Hepatocyte (in vitro differentiated cells): ENCODE data around the gene BICD1.

ENCODE experiments used
- CTCF ChIP-seq: fragments of 200-600 bp; sonication (generic); IDR thresholded peaks from 2 replicates; pipeline ENCODE4 v1.5.1; 2016; ENCODE audit warnings: antibody characterized with exemption, mild to moderate bottlenecking; ENCODE audit not compliant: poor library complexity
- EZH2 ChIP-seq: fragments of 200-600 bp; sonication (generic); IDR thresholded peaks from 2 replicates; pipeline ENCODE4 v1.6.1; 2016; ENCODE audit warnings: antibody characterized with exemption, mild to moderate bottlenecking, borderline replicate concordance
- EZH2phosphoT487 ChIP-seq: fragments of 200-600 bp; sonication (generic); IDR thresholded peaks from one replicate; pipeline ENCODE4 v1.6.1; 2018; ENCODE audit warnings: antibody characterized with exemption, mild to moderate bottlenecking, low read depth, moderate library complexity; ENCODE audit not compliant: unreplicated experiment, severe bottlenecking

DNA sequence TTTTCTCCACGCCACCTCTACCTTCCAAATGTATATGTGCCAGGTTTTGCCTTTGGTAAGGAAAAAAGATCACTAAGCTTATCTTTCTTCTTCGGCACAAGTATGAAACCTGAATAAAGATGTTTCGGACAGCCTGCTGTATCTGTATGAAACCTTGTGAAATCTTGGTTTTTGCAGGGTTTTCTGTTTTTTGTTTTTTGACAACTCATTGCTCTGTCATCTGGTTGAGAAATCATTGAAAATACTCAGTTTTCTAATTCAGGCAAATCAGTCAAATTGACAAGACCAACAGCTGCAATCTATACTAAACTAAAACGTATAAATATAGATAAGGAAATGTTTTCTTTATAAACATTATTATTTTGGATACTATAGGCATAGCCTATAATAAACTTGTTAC, 229.6 kb downstream of the BICD1 start:
- no peak for TF ChIP-seq CTCF
- TF ChIP-seq EZH2phosphoT487: no peak
- TF ChIP-seq EZH2: no peak
